Measurements from ENCODE around the gene WASF2. TPM values are rescaled to one million over a fixed set of nuclear protein-coding genes. Genes with fewer than 3 reads are reported as not detected.

The WASF2 gene
- total RNA-seq, 2 donors from 2014 or later, result 60.1 to 83.7 TPM

GRCh38 chr1:27429029-27429425 is 60.9 kb downstream of the WASF2 start:
- H3K36me3 ChIP-seq, result no peaks in the 10 kb centered on the region
- H3K9me3 ChIP-seq, result no peaks in the 10 kb centered on the region
- TF ChIP-seq, protein P1, sequence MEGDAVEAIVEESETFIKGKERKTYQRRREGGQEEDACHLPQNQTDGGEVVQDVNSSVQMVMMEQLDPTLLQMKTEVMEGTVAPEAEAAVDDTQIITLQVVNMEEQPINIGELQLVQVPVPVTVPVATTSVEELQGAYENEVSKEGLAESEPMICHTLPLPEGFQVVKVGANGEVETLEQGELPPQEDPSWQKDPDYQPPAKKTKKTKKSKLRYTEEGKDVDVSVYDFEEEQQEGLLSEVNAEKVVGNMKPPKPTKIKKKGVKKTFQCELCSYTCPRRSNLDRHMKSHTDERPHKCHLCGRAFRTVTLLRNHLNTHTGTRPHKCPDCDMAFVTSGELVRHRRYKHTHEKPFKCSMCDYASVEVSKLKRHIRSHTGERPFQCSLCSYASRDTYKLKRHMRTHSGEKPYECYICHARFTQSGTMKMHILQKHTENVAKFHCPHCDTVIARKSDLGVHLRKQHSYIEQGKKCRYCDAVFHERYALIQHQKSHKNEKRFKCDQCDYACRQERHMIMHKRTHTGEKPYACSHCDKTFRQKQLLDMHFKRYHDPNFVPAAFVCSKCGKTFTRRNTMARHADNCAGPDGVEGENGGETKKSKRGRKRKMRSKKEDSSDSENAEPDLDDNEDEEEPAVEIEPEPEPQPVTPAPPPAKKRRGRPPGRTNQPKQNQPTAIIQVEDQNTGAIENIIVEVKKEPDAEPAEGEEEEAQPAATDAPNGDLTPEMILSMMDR (IDR thresholded peaks at IDR 0.05), result no peak
- DNase-seq (ENCODE audit: low spot score), result no peak
- peak overlapping the region; percentile 78 to 88 for H3K27ac ChIP-seq
- no peak for ATAC-seq (ENCODE audit: insufficient number of reproducible peaks, low FRiP score, low read depth)
- H3K4me3 ChIP-seq, result peak overlapping the region; percentile 59
- H3K4me1 ChIP-seq (ENCODE audit: control insufficient read depth in 1 of 2, low read depth in 2 of 2), result peaks cover 60 to 83% of the 10 kb centered on the region in 2 donors
- no peaks in the 10 kb centered on the region for H3K27me3 ChIP-seq (replicated peaks; ENCODE audit: insufficient read depth)

- H3K4me3 ChIP-seq, result peak overlapping the region; percentile 59
- H3K27me3 ChIP-seq (replicated peaks; ENCODE audit: insufficient read depth), result no peaks in the 10 kb centered on the region
- ATAC-seq (ENCODE audit: insufficient number of reproducible peaks, low FRiP score, low read depth), result no peak
- TF ChIP-seq, protein P1 (IDR thresholded peaks at IDR 0.05), result no peak
- H3K27ac ChIP-seq, result peak overlapping the region; percentile 78 to 88
- H3K36me3 ChIP-seq, result no peaks in the 10 kb centered on the region
- peaks cover 54 to 83% of the 10 kb centered on the region in 2 donors for H3K4me1 ChIP-seq (ENCODE audit: control insufficient read depth in 1 of 2, low read depth in 2 of 2)
- H3K9me3 ChIP-seq, result no peaks in the 10 kb centered on the region
- no peak for DNase-seq (ENCODE audit: low spot score)
These were observed 61.5 kb downstream of the WASF2 start for GRCh38 chr1:27428316-27429028.

GRCh38 chr1:27427816-27428315 is 62.1 kb downstream of the WASF2 start:
- ATAC-seq (ENCODE audit: insufficient number of reproducible peaks, low FRiP score, low read depth) (no peak), DNase-seq (ENCODE audit: low spot score) (no peak)
- Histone ChIP-seq H3K9me3 (no peaks in the 10 kb centered on the region), H3K4me1 (ENCODE audit: control insufficient read depth in 1 of 2, low read depth in 2 of 2) (peaks cover 51 to 77% of the 10 kb centered on the region in 2 donors), H3K36me3 (no peaks in the 10 kb centered on the region), H3K27ac (peak overlapping the region; percentile 78 to 88), H3K27me3 (replicated peaks; ENCODE audit: insufficient read depth) (no peaks in the 10 kb centered on the region), H3K4me3 (peak overlapping the region; percentile 59)
- TF ChIP-seq, protein P1 (IDR thresholded peaks at IDR 0.05), result no peak

DNA sequence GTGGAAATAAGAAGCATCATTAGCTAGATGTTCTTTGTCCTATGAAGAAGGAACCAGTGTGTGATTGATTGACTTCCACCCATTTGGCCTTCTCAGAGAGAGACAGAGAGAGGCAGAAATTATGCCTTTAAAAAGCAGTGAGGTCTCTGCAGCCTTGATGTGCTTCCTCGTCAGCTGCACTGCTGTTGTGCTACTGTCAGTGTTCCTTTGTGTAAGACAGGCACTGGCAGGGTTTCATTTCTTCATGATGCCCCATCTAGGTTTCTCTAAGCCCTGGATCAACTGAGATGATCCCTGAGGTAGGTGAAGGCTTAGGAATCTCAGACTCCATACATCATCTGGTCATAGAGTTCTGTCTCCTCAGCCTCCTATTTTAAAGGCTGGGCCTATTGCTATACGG is 62.6 kb downstream of the WASF2 start:
- TF ChIP-seq, protein P1 (IDR thresholded peaks at IDR 0.05), result no peak
- no peak for DNase-seq (ENCODE audit: low spot score)
- Histone ChIP-seq H3K4me1 (ENCODE audit: control insufficient read depth in 1 of 2, low read depth in 2 of 2) (peaks cover 51 to 79% of the 10 kb centered on the region in 2 donors), H3K27ac (peak overlapping the region; percentile 78 to 88), H3K9me3 (no peaks in the 10 kb centered on the region), H3K4me3 (peak overlapping the region; percentile 59), H3K36me3 (no peaks in the 10 kb centered on the region), H3K27me3 (replicated peaks; ENCODE audit: insufficient read depth) (no peaks in the 10 kb centered on the region)
- ATAC-seq (ENCODE audit: insufficient number of reproducible peaks, low FRiP score, low read depth), result no peak

- peaks cover 35 to 71% of the 10 kb centered on the region in 2 donors for H3K4me1 ChIP-seq (ENCODE audit: control insufficient read depth in 1 of 2, low read depth in 2 of 2)
- DNase-seq (ENCODE audit: low spot score), result no peak
These were observed 66.3 kb downstream of the WASF2 start for GRCh38 chr1:27423709-27424108.

More at GRCh38 chr1:27423709-27424108, 66.3 kb downstream of the WASF2 start:
- Histone ChIP-seq H3K4me3 (no peak overlapping the region), H3K9me3 (no peaks in the 10 kb centered on the region), H3K27me3 (replicated peaks; ENCODE audit: insufficient read depth) (no peaks in the 10 kb centered on the region), H3K27ac (peak overlapping the region in 1 of 2 donors; percentile 3), H3K36me3 (no peaks in the 10 kb centered on the region)
- no peak for ATAC-seq (ENCODE audit: insufficient number of reproducible peaks, low FRiP score, low read depth)
- TF ChIP-seq, protein P1 (IDR thresholded peaks at IDR 0.05), result no peak
